ENCODE measurements around the gene JAK3. TPM values are rescaled to one million over a fixed set of nuclear protein-coding genes. Genes with fewer than 3 reads are reported as not detected.
"Not testable (repeated sequence)": the region's sequence is repeated elsewhere in the genome, so short reads cannot be mapped to it uniquely, and the experiment has no call there.

JAK3 gene
- polyA plus RNA-seq (2011; rRNA removed) (0.99 and 1.4 TPM in 2 replicates), polyA minus RNA-seq (2011; rRNA and poly(A)+ RNA removed) (2.1 and 3.4 TPM in 2 replicates)

DNA sequence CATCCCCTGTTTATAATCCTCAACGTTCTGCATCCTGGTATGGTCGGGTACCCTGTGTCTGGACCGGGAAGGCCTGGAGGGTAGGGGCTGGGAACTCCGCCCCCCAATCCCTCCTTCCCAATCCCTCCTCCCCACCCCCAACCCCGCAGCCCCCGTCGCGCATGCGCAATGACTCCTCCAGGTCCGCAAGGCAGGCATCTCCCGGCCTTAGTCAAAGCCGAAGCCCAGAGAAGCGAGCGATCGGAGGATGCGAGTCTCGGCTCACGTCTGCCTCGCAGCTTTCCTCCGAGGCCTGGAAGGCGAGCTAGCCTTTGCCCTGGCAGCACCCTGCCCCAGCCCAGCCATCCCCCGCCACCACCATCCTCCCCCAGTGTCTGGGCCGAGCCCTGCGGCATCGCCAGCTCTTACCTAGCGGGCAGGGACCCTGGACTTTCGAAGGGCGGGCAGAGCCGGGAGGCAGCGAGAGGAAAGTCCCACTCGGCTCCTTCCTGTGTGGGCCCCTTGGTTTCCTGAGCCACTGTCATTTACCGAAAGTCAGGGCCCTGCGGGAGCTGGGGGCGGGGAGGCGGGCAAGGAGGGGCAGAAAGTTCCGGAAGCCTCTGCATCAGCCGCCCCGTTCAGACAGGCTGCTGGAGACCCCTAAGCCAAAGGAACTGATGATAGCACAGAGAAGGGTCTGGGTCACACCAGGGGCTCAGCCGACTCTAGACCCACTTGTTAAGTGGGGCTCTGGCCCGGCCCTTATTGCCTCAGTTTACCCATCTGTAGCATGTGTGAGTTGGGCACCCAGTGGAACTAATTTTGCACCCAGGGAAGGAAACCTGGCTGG lies at the start of gene JAK3:
JAK3 (minus strand) TSS at position 445 of the 829 bp plus-strand sequence. CDS start 3,565 bp downstream, outside the sequence.
- CTCF ChIA-PET, result interaction anchor here (0.7 to 3.4 kb wide), 2 partner anchors 12 to 17 kb away, joined by 4 to 24 read pairs; partner anchors contain the start of gene RPL18A
- H3K4me3 ChIP-seq (ENCODE audit: low read depth, low read length), result peak within 1 kb of the TSS; percentile 45
- no peak for TF ChIP-seq CTCF (IDR thresholded peaks at IDR 0.05; ENCODE audit: low read depth, low read length)
- H3K27me3 ChIP-seq (ENCODE audit: control insufficient read depth, insufficient read depth, low read length), result peaks cover 2% of the 10 kb centered on the region
- peak within 1 kb of the TSS; percentile 21 for H3K27ac ChIP-seq (ENCODE audit: low read depth, low read length)
- H3K9me3 ChIP-seq (ENCODE audit: control insufficient read depth, insufficient read depth, low read length), result no peaks in the 10 kb centered on the region; the same call in 1 of the 2 replicates
- POLR2A ChIA-PET, result interaction anchor here (0.5 to 1.1 kb wide), 3 partner anchors 12 to 421 kb away, joined by 3 to 6 read pairs (median 5); partner anchors contain the start of gene RPL18A
- DNase-seq (ENCODE audit: low read depth, low spot score), result no peak

GRCh38 chr19:17893766-17894165 lies 46.0 kb upstream of the JAK3 start:
- H3K27me3 ChIP-seq (ENCODE audit: control insufficient read depth, insufficient read depth, low read length), result peaks cover 2% of the 10 kb centered on the region
- DNase-seq (ENCODE audit: low read depth, low spot score), result no peak
- POLR2A ChIA-PET, result no interaction called here

GRCh38 chr19:17889609-17890214 lies 41.9 kb upstream of the JAK3 start:
- H3K9me3 ChIP-seq (ENCODE audit: control insufficient read depth, insufficient read depth, low read length), result no peaks in the 10 kb centered on the region
- DNase-seq (ENCODE audit: low read depth, low spot score), result no peak
- H3K4me3 ChIP-seq (ENCODE audit: low read depth, low read length), result no peak overlapping the region
- peaks cover 2% of the 10 kb centered on the region for H3K27me3 ChIP-seq (ENCODE audit: control insufficient read depth, insufficient read depth, low read length)
- no peak overlapping the region for H3K27ac ChIP-seq (ENCODE audit: low read depth, low read length)
- TF ChIP-seq CTCF (IDR thresholded peaks at IDR 0.05; ENCODE audit: low read depth, low read length), result no peak
- POLR2A ChIA-PET, result no interaction called here
- CTCF ChIA-PET, result no interaction called here

More at GRCh38 chr19:17893766-17894165, 46.0 kb upstream of the JAK3 start:
- no peak overlapping the region for H3K4me3 ChIP-seq (ENCODE audit: low read depth, low read length)
- H3K27ac ChIP-seq (ENCODE audit: low read depth, low read length), result no peak overlapping the region
- no peak for TF ChIP-seq CTCF (IDR thresholded peaks at IDR 0.05; ENCODE audit: low read depth, low read length)
- CTCF ChIA-PET, result no interaction called here
- H3K9me3 ChIP-seq (ENCODE audit: control insufficient read depth, insufficient read depth, low read length), result no peaks in the 10 kb centered on the region

DNA sequence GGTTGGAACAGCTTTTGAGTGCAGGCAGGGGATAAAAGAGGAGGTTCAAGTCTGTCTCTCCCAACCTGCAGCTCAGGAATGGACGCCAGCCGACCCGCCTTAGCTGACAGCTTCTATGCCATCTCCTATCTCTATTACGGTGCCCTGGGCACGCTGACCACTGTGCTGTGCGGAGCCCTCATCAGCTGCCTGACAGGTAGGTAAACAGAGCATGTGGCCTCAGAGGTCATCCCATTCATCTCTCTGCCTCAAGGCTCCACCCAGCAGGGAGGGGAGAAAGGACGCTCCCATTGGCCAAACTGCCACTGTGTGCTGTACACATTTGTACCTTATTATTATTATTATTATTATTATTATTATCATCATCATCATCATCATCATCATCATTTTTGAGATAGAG lies 40.5 kb upstream of the JAK3 start:
- Histone ChIP-seq H3K9me3 (ENCODE audit: control insufficient read depth, insufficient read depth, low read length) (no peaks in the 10 kb centered on the region; the same call in 1 of the 2 replicates), H3K27ac (ENCODE audit: low read depth, low read length) (no peak overlapping the region), H3K27me3 (ENCODE audit: control insufficient read depth, insufficient read depth, low read length) (peaks cover 2% of the 10 kb centered on the region), H3K4me3 (ENCODE audit: low read depth, low read length) (no peak overlapping the region)
- ChIA-PET POLR2A (no interaction called here), CTCF (no interaction called here)
- no peak for TF ChIP-seq CTCF (IDR thresholded peaks at IDR 0.05; ENCODE audit: low read depth, low read length)
- DNase-seq (ENCODE audit: low read depth, low spot score), result no peak

DNA sequence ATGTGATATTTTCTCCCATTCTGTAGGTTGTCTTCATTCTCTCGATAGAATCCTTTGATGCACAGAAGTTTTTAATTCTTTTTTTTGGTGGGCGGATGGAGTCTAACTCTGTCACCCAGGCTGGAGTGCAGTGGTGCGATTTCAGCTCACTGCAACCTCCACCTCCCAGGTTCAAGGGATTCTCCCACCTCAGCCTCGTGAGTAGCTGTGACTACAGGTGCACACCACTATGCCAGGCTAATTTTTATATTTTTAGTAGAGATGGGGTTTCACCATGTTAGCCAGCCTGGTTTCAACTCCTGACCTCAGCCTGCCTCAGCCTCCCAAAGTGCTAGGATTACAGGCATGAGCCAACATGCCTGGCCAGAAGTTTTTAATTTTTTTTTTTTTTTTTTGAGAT lies 39.4 kb upstream of the JAK3 start:
- POLR2A ChIA-PET; H3K27ac ChIP-seq (ENCODE audit: low read depth, low read length); CTCF ChIA-PET; DNase-seq (ENCODE audit: low read depth, low spot score); H3K27me3 ChIP-seq (ENCODE audit: control insufficient read depth, insufficient read depth, low read length); H3K9me3 ChIP-seq (ENCODE audit: control insufficient read depth, insufficient read depth, low read length); H3K4me3 ChIP-seq (ENCODE audit: low read depth, low read length): not testable (repeated sequence)
